ENCODE results near the gene CDKN2B-AS1.

Gene CDKN2B-AS1

DNA sequence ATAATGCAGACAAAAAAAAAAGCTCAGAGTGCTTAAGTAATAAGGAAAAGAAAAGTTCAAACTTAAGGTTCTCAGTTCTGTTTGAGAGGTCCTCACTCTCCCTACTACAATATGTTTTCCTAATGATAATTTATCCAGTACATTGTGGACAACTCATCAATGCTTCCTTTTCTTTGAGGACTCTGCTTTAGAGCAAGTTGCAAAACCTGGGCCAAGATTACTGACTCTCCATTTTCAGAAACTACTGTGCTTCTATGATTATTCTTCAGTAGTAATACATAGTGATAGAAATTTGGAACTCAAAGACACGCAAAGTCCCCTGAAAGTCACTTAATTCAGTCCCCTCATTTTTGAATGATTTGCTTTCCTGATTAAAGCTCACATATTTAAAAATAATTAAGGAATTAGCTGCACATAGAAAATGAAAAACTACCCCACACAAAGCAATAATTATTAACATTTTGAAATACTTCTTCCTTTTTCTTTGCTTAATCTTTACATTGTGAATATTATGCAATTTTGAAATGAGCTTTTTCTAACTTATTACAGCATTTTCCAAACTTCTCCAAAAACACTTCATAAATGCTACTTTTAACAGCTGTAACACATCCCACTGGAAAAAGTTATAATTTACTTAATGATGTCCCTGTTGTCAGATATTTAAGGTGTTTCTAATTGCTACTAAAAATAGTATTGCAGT, 11.6 kb upstream of the CDKN2B-AS1 start:
- no peak for DNase-seq

GRCh38 chr9:21983561-21983935, 11.0 kb upstream of the CDKN2B-AS1 start:
- no peak for DNase-seq

DNA sequence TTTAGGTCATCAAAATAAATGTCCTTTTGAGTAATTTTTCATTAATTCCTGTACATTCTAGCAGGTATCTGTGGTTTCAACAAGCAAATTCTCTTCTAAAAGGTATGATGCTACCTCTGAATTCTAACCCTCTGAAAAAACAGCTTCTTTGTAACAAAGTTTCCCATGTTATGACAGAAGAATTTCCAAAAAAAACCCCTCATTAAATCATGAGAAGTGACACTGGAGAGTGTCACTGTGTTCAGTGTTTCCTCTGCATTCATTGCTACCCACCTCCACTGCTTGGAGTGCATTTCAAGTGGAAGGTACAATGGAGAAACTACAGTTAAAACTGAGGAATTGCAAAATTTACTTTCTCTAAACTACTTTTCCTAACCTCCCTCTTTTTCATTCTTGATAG, 10.5 kb upstream of the CDKN2B-AS1 start:
- DNase-seq = no peak

- no peak for DNase-seq
Measured at GRCh38 chr9:21985964-21986667, 8.5 kb upstream of the CDKN2B-AS1 start.

DNA sequence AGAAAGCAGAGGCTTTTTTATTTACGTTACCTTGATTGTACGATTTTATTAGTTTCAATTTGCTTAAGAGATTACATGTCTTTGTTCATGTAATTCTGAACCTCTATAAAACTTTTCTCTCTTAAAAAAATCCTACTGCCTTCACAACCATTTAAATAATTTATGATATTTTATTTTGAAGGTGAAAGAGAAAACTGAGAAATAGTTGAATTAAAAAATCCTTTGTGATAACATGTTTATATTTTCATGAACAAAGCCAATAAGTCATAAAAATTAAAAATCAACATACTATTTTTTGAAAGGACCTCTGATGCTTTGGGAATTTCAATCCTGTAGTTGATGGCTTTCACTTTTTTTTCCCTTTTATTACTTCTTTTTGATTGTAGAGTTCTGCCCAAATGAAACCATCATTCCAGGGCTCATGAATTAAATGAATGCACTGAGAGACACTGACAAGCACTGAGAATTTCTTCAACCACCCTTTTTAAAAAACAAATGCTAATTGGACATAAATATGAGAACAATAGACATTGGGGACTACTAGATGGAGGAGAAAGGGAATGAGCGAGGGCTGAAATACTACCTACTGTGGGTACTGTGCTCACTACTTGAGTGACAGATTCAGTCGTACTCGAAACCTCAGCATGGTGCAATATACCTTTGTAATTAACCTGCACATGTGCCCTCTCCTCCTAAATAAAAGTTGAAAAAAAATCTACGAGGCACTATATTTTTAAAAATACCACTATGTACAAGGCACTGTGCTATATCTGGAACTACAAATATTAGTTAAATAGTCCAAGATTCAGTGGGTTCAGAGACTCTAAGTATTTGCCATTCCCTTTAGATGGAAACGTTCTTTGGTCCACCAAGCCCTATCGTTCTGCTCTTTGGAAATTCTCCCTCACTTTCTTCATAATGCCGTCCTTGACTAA, 6.3 kb upstream of the CDKN2B-AS1 start:
- no peak for DNase-seq

DNA sequence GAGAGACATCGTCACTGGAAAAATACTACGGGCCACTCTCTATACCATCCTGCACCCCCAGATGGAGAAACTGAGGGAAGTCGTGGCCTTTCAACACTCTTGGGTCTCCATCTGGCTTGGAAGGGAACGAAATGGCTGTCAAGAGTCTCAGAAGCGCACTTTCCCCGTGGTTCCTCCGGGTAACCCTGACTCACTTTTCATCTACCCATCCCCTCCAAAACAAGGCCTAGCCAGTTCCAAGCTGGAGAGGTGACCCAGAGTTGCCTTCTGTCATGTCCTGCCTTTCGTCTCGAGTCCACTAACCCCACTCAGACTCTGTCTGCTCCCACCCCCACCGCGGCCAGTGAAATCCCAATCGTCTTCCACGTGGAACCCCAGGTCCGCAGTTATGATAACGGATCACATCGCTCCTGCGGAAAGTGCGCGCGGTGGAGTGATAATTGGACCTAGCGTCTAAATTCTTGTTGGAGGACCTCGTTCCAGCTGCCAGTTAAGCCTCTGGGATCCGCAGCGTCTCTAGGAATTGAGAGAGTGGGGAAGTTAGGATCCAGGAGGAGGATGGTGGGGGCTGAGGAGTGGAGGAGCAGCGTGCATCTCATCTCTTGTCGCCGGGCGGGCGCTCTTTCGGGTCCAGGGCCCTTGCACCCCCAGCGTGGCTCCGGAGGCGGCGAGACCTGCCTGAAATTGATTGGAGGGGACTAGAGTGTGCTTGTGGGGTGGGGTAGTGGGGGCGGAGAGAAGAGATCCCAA, 5.0 kb upstream of the CDKN2B-AS1 start:
- DNase-seq = peak in 1 of 2 donors; percentile 0

DNA sequence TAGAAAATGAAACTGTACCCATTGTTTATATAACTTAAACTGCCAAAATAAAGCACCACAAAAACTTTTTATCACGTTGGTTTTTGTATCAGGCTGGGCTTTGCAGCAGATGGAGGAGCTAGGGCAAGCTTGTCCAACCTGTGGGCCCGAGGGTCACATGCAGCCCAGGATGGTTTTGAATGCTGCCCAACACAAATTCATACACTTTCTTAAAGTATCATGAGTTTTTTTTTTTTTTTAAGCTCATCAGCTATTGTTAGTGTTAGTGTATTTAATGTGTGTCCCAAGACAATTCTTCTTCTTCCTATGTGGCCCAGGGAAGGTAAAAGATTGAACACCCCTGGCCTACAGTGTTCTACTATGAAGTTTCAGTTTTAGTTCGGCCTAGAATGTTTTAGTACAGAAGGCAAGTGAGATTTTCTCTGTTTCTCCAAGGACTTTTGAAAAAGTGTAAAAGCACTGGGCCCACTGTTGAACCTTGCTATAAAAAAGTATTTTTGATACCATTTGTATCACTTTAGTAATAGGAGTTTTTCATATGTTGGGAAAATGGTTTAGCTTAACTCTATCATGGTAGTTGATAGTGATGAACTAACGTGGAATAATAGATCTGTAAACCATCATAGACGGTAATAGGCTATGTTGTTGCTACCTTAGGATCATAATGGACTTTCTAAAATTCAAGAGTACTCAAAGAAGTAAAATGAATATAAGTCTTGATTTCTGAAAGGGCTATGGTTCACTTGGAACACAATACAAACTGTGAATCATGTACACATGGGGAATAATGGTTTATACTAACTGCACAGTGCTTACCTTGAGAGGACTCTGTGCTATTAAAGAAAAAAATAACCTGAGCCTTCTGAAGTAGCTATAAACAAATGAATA, 3.3 kb upstream of the CDKN2B-AS1 start:
- no peak for DNase-seq

GRCh38 chr9:21993007-21993406, 1.6 kb upstream of the CDKN2B-AS1 start:
- no peak for DNase-seq

DNA sequence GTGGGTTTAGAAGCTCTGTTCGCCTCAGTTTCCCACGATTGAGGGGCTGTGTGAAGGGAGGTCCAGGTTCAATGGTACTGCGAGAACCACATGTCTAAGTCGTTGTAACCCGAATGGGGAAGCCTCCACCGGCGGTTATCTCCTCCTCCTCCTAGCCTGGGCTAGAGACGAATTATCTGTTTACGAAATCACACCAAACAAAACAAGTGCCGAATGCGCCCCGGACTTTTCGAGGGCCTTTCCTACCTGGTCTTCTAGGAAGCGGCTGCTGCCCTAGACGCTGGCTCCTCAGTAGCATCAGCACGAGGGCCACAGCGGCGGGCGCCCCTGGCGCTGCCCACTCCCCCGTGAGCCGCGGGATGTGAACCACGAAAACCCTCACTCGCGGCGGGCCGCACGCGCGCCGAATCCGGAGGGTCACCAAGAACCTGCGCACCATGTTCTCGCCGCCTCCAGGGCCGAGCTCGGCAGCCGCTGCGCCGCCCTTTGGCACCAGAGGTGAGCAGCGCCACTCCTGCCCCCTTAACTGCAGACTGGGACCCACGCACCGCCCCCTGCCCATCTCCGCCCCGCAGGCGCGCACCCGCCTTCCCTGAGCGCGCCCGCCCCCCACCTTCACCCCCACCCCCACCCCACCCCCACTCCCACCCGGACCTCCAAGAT, 567 bp upstream of the CDKN2B-AS1 start, which contains the start of gene CDKN2A:
Gene CDKN2A (minus strand): TSS at position 500 of the 663 bp plus-strand sequence.
- peak; percentile 42 to 56 for DNase-seq

GRCh38 chr9:21995006-21995665, 545 bp downstream of the CDKN2B-AS1 start:
- peak; percentile 64 to 69 for DNase-seq

DNA sequence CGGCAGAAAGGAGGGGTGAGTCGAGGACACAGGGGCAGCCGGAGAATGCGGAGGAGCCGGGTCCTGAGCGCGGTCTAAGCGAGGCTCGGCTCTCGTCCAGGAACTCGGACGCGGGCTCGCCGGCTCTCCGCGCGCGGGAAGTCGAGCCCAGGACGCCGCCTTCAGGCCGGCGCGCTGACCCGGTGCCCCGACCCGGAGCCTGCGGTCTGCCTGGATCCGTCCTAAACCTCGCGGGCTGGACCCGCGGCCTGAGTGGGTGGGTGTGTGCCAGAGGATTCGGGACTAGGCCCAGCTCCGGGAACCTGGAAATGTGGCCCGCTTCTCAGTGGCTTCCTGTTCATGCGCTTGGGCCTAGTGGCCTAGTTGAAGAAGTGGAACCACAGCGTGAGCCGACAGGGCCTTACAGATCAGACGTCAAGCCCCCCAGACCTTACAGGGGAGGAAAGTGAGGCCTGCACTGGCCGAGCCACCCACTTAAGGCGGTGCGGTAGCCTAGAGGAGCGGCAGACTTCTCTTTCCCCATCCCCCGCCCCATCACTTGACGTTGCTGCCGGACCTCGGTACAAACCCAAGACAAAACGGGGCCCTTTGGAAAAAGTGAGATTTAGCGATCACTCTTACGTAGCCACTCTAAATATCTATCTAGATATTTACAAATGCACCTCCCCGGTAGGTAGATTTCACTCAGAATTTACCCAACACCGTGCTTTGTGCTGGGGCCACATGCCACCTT, 1.2 kb downstream of the CDKN2B-AS1 start:
- DNase-seq = peak; percentile 19 to 20

- no peak for DNase-seq
Measured at GRCh38 chr9:21996438-21996837, 1.8 kb downstream of the CDKN2B-AS1 start.

- no peak for DNase-seq
Measured at GRCh38 chr9:21996858-21997257, 2.3 kb downstream of the CDKN2B-AS1 start.

DNA sequence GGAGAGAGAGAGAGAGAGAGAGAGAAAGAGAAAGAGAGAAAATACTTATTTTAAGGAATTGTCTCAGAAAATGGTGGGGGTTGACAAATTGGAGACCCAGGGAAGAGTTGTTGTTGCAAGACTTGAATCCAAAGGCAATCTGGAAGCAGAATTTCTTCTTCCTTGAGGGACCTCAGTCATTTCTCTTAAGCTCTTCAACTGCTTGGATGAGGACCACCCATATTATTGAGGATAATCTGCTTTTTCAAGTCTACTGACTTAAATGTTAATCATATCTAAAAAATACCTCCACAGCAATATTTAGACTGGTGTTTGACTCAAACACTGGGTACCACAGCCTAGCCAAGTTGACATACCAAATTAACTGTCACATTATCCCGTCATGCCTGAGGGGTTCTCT, 2.9 kb downstream of the CDKN2B-AS1 start:
- DNase-seq = no peak

DNA sequence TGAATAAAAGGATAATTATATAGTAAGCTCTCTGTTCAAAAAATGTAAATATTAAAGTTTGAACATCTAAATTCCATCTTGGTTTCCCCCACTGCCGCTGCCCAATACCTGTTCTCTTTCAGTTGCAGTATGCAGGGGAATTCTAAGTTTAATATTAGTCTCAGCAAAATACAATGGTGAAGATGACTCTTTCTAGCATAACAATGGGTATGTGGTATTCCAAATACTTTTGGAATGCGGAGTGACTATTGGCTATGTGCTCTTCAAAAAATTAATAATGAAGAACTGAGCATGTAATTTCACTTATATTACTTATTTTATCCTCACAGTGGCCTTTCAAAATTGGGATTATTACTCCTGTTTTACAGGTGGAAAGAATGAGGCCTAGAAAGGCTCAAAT, 3.4 kb downstream of the CDKN2B-AS1 start:
- DNase-seq = no peak

- no peak for DNase-seq
Measured at GRCh38 chr9:22002038-22002437, 7.4 kb downstream of the CDKN2B-AS1 start.

- DNase-seq = peak in 1 of 2 donors; percentile 18
Measured at GRCh38 chr9:22005021-22005701, 10.6 kb downstream of the CDKN2B-AS1 start.

- DNase-seq = no peak
Measured at GRCh38 chr9:22005702-22006606, 11.4 kb downstream of the CDKN2B-AS1 start.

Data from stimulated activated CD4-positive, alpha-beta T cell treated with anti-CD3 and anti-CD28 coated beads, Interleukin-2, amount 100 ng/mL, for 24 hours (primary cell).